HEK293 (cell line): ENCODE results near the gene ITPR2.

Source experiments
- CTCF ChIA-PET: fragments of 350-600 bp; formaldehyde crosslinking; extraction: SDS; loops from one replicate; lab custom pipeline; 2021; ENCODE audit warnings: antibody characterized with exemption; lab: Yijun Ruan, JAX
- POLR2A ChIA-PET: fragments of 300-600 bp; formaldehyde crosslinking; extraction: SDS; loops from one replicate; lab custom pipeline; 2020; ENCODE audit warnings: antibody characterized with exemption, inconsistent platforms; lab: Yijun Ruan, JAX
- H3K27ac ChIP-seq: fragments of 200-500 bp; sonication (Bioruptor generic); 2 replicates; pipeline ENCODE4 v1.5.1; 2014; ENCODE audit warnings: low read depth, low read length, control low read depth, inconsistent platforms; ENCODE audit errors: extremely low read depth
- H3K36me3 ChIP-seq, 2 experiments: fragments of 200-500 bp in 1 of 2; sonication (Bioruptor generic) in 1 of 2; 1 replicate in 1 of 2; 2 replicates in 1 of 2; pipeline ENCODE4 v1.5.1; 2014 to 2017; ENCODE audit warnings: inconsistent platforms in 2 of 2, low read length in 2 of 2; ENCODE audit not compliant: control insufficient read depth in 2 of 2, insufficient read depth in 1 of 2
- H3K4me1 ChIP-seq: fragments of 200-500 bp; sonication (Bioruptor generic); 2 replicates; pipeline ENCODE4 v1.5.1; 2014; ENCODE audit warnings: mild to moderate bottlenecking, low read length, inconsistent platforms; ENCODE audit not compliant: control insufficient read depth, insufficient read depth
- H3K4me3 ChIP-seq: 2 replicates; pipeline ENCODE4 v1.5.1; 2011; ENCODE audit warnings: low read depth, mild to moderate bottlenecking, control low read depth, low read length, moderate library complexity
- H3K9me3 ChIP-seq: fragments of 200-500 bp; sonication (Bioruptor generic); 2 replicates; pipeline ENCODE4 v1.5.1; 2014; ENCODE audit warnings: low read depth, low read length, inconsistent platforms; ENCODE audit not compliant: control insufficient read depth, insufficient read depth
- GLI4 ChIP-seq: fragments of 450-650 bp; formaldehyde crosslinking; IDR thresholded peaks from 2 replicates; pipeline ENCODE4 v1.5.1; 2016; ENCODE audit warnings: missing biosample characterization, missing genetic modification characterization
- KLF8 ChIP-seq: fragments of 450-650 bp; formaldehyde crosslinking; IDR thresholded peaks from 2 replicates; pipeline ENCODE4 v1.5.1; 2016; ENCODE audit warnings: missing biosample characterization, missing genetic modification characterization
- MEIS1 ChIP-seq: sonication (generic); formaldehyde crosslinking; IDR thresholded peaks from 2 replicates; pipeline ENCODE4 v1.8.1; 2022; ENCODE audit warnings: missing genetic modification reagents, mild to moderate bottlenecking, borderline replicate concordance
- PRDM6 ChIP-seq: fragments of 450-650 bp; formaldehyde crosslinking; IDR thresholded peaks from 2 replicates; pipeline ENCODE4 v1.5.1; 2017; ENCODE audit warnings: missing biosample characterization, missing genetic modification characterization
- SALL2 ChIP-seq: fragments of 450-650 bp; formaldehyde crosslinking; IDR thresholded peaks from 2 replicates; pipeline ENCODE4 v1.5.0; 2017; ENCODE audit warnings: missing biosample characterization, mild to moderate bottlenecking, missing genetic modification characterization, borderline replicate concordance
- ZBTB10 ChIP-seq: fragments of 450-650 bp; formaldehyde crosslinking; IDR thresholded peaks from 2 replicates; pipeline ENCODE4 v1.5.1; 2016; ENCODE audit warnings: missing biosample characterization, missing genetic modification characterization
- ZBTB6 ChIP-seq: fragments of 450-650 bp; formaldehyde crosslinking; IDR thresholded peaks from 2 replicates; pipeline ENCODE4 v1.5.1; 2017; ENCODE audit warnings: missing biosample characterization, missing genetic modification characterization
- ZNF146 ChIP-seq: fragments of 450-650 bp; formaldehyde crosslinking; IDR thresholded peaks from 2 replicates; pipeline ENCODE4 v1.5.1; 2016; ENCODE audit warnings: missing biosample characterization, missing genetic modification characterization
- ZNF174 ChIP-seq: fragments of 450-650 bp; formaldehyde crosslinking; IDR thresholded peaks from 2 replicates; pipeline ENCODE4 v1.5.0; 2017; ENCODE audit warnings: missing biosample characterization, mild to moderate bottlenecking, missing genetic modification characterization
- ZNF26 ChIP-seq: fragments of 450-650 bp; formaldehyde crosslinking; IDR thresholded peaks from 2 replicates; pipeline ENCODE4 v1.5.1; 2016; ENCODE audit warnings: missing biosample characterization, missing genetic modification characterization
- ZNF292 ChIP-seq: fragments of 450-650 bp; formaldehyde crosslinking; IDR thresholded peaks from 2 replicates; pipeline ENCODE4 v1.5.1; 2016; ENCODE audit warnings: low read depth, missing biosample characterization, missing genetic modification characterization, borderline replicate concordance
- ZNF433 ChIP-seq: fragments of 450-650 bp; formaldehyde crosslinking; IDR thresholded peaks from 2 replicates; pipeline ENCODE4 v1.5.1; 2016; ENCODE audit warnings: missing biosample characterization, missing genetic modification characterization, low read depth
- ZNF473 ChIP-seq: fragments of 450-650 bp; formaldehyde crosslinking; IDR thresholded peaks from 2 replicates; pipeline ENCODE4 v1.5.1; 2017; ENCODE audit warnings: missing biosample characterization, missing genetic modification characterization
- ZNF514 ChIP-seq: fragments of 450-650 bp; formaldehyde crosslinking; IDR thresholded peaks from 2 replicates; pipeline ENCODE4 v1.5.1; 2016; ENCODE audit warnings: missing biosample characterization, missing genetic modification characterization
- ZNF658 ChIP-seq: fragments of 450-650 bp; formaldehyde crosslinking; IDR thresholded peaks from 2 replicates; pipeline ENCODE4; 2016; ENCODE audit warnings: missing biosample characterization, missing genetic modification characterization
- ZNF76 ChIP-seq: fragments of 450-650 bp; formaldehyde crosslinking; IDR thresholded peaks from 2 replicates; pipeline ENCODE4; 2016; ENCODE audit warnings: low read depth, missing biosample characterization, missing genetic modification characterization, borderline replicate concordance
- ZNF768 ChIP-seq: fragments of 450-650 bp; formaldehyde crosslinking; IDR thresholded peaks from 2 replicates; pipeline ENCODE4 v1.5.1; 2018; ENCODE audit warnings: missing biosample characterization, mild to moderate bottlenecking, missing genetic modification characterization
- ZNF843 ChIP-seq: fragments of 450-650 bp; formaldehyde crosslinking; IDR thresholded peaks from 2 replicates; pipeline ENCODE4 v1.5.1; 2016; ENCODE audit warnings: missing biosample characterization, missing genetic modification characterization
- TF ChIP-seq, protein P1 (sequence below): fragments of 450-650 bp; formaldehyde crosslinking; IDR thresholded peaks from 2 replicates; pipeline ENCODE4 v1.5.1; 2016; ENCODE audit warnings: missing biosample characterization, missing genetic modification characterization

Gene ITPR2

GRCh38 chr12:26425587-26426260 is 407.3 kb downstream of the ITPR2 start:
- Histone ChIP-seq H3K36me3 (no peaks in the 10 kb centered on the region), H3K4me3 (no peak overlapping the region), H3K9me3 (no peaks in the 10 kb centered on the region), H3K4me1 (no peaks in the 10 kb centered on the region), H3K27ac (no peak overlapping the region)
- CTCF ChIA-PET = interaction anchor here (0.7 to 1.3 kb wide), 3 partner anchors 12 to 305 kb away, joined by 3 to 5 read pairs (median 3); no protein-coding TSS in a partner anchor
- TF ChIP-seq ZNF514 (tag by site-specific recombination) = no peak
- TF ChIP-seq ZNF292 (tag by site-specific recombination) = no peak
- no peak for TF ChIP-seq ZNF768 (tag by site-specific recombination)
- no peak for TF ChIP-seq SALL2
- TF ChIP-seq PRDM6 (tag by site-specific recombination) = no peak
- no peak for TF ChIP-seq ZBTB6 (tag by site-specific recombination)
- TF ChIP-seq ZNF433 (tag by site-specific recombination) = no peak
- no peak for TF ChIP-seq MEIS1 (CRISPR knock-in tag)
- no peak for TF ChIP-seq ZBTB10 (tag by site-specific recombination)
- TF ChIP-seq KLF8 (tag by site-specific recombination) = no peak
- no peak for TF ChIP-seq ZNF658
- TF ChIP-seq ZNF26 (tag by site-specific recombination) = no peak
- no peak for TF ChIP-seq ZNF146 (tag by site-specific recombination)
- TF ChIP-seq ZNF174 (tag by site-specific recombination) = no peak
- TF ChIP-seq ZNF473 (tag by site-specific recombination) = no peak
- TF ChIP-seq, protein P1, sequence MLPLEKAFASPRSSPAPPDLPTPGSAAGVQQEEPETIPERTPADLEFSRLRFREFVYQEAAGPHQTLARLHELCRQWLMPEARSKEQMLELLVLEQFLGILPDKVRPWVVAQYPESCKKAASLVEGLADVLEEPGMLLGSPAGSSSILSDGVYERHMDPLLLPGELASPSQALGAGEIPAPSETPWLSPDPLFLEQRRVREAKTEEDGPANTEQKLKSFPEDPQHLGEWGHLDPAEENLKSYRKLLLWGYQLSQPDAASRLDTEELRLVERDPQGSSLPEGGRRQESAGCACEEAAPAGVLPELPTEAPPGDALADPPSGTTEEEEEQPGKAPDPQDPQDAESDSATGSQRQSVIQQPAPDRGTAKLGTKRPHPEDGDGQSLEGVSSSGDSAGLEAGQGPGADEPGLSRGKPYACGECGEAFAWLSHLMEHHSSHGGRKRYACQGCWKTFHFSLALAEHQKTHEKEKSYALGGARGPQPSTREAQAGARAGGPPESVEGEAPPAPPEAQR (tag by site-specific recombination) = no peak
- no peak for TF ChIP-seq GLI4
- no peak for TF ChIP-seq ZNF843
- no peak for TF ChIP-seq ZNF76
- POLR2A ChIA-PET = no interaction called here
